ENCODE results near the gene CCDC102A.

The CCDC102A gene

GRCh38 chr16:57564571-57565270 is 28.4 kb upstream of the CCDC102A start:
- no peak for DNase-seq

GRCh38 chr16:57563761-57564160 is 27.4 kb upstream of the CCDC102A start:
- DNase-seq = no peak

GRCh38 chr16:57563487-57563750 is 27.0 kb upstream of the CCDC102A start:
- no peak for DNase-seq

GRCh38 chr16:57562669-57563486 is 26.5 kb upstream of the CCDC102A start:
- DNase-seq = no peak

- DNase-seq = no peak
These were observed 25.7 kb upstream of the CCDC102A start for GRCh38 chr16:57562066-57562465.

GRCh38 chr16:57559072-57559790 is 22.9 kb upstream of the CCDC102A start:
- no peak for DNase-seq

- DNase-seq = no peak
These were observed 20.7 kb upstream of the CCDC102A start for GRCh38 chr16:57556941-57557541.

- DNase-seq = no peak
These were observed 19.5 kb upstream of the CCDC102A start for GRCh38 chr16:57555831-57556230.

GRCh38 chr16:57551057-57551456 is 14.7 kb upstream of the CCDC102A start:
- DNase-seq = no peak

- DNase-seq = no peak
These were observed 13.4 kb upstream of the CCDC102A start for GRCh38 chr16:57549730-57550129.

GRCh38 chr16:57548408-57548807 is 12.0 kb upstream of the CCDC102A start:
- no peak for DNase-seq

GRCh38 chr16:57547524-57547923 is 11.2 kb upstream of the CCDC102A start:
- peak; percentile 2 for DNase-seq

GRCh38 chr16:57544124-57544653 is 7.8 kb upstream of the CCDC102A start:
- DNase-seq = peak; percentile 8

- DNase-seq = no peak
These were observed 5.5 kb upstream of the CCDC102A start for GRCh38 chr16:57541754-57542435.

GRCh38 chr16:57540906-57541753 is 4.8 kb upstream of the CCDC102A start:
- DNase-seq = peak; percentile 4

GRCh38 chr16:57540387-57540786 is 4.0 kb upstream of the CCDC102A start:
- no peak for DNase-seq

- no peak for DNase-seq
These were observed 2.9 kb upstream of the CCDC102A start for GRCh38 chr16:57539072-57539796.

- DNase-seq = peak; percentile 16
These were observed 1.9 kb upstream of the CCDC102A start for GRCh38 chr16:57538235-57538721.

GRCh38 chr16:57537581-57538234 is 1.3 kb upstream of the CCDC102A start:
- peak; percentile 13 for DNase-seq

GRCh38 chr16:57537194-57537505 is 779 bp upstream of the CCDC102A start:
- DNase-seq = no peak

Measured in activated T-cell treated with anti-CD3 and anti-CD28 coated beads, Interleukin-2, amount 50 U/mL, for 1 hour (primary cell).